Daoy (cell line): ENCODE data around the gene CTF1. TPM values are rescaled to one million over a fixed set of nuclear protein-coding genes. Genes with fewer than 3 reads are reported as not detected.
"Not testable (repeated sequence)": the region's sequence is repeated elsewhere in the genome, so short reads cannot be mapped to it uniquely, and the experiment has no call there.

Experiments used
- DNase-seq: peaks from one replicate; pipeline ENCODE4 v3.0.0-alpha.2; 2015; ENCODE audit warnings: low read depth
- total RNA-seq: library from RNA; depleted of rRNA; stranded (reverse); fragments of >200 nt; shearing (Covaris generic); gene quantifications from 2 replicates; pipeline ENCODE4 v1.2.3, GENCODE V29; 2014

CTF1 gene
- total RNA-seq, 1 experiment from 2014 or later = 0.46 TPM

DNA sequence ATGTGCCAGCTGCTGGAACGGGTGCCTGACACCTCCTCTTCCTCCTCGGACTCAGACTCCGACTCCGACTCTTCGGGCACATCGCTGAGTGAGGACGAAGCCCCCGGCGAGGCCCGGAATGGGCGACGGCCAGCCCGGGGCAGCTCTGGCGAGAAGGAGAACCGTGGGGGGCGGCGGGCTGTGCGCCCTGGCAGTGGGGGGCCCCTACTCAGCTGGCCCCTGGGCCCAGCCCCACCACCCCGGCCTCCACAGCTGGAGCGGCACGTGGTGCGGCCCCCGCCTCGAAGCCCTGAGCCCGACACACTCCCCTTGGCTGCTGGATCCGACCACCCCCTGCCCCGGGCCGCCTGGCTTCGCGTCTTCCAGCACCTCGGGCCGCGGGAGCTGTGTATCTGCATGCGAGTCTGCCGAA, 33.8 kb downstream of the CTF1 start:
- DNase-seq = no peak

DNA sequence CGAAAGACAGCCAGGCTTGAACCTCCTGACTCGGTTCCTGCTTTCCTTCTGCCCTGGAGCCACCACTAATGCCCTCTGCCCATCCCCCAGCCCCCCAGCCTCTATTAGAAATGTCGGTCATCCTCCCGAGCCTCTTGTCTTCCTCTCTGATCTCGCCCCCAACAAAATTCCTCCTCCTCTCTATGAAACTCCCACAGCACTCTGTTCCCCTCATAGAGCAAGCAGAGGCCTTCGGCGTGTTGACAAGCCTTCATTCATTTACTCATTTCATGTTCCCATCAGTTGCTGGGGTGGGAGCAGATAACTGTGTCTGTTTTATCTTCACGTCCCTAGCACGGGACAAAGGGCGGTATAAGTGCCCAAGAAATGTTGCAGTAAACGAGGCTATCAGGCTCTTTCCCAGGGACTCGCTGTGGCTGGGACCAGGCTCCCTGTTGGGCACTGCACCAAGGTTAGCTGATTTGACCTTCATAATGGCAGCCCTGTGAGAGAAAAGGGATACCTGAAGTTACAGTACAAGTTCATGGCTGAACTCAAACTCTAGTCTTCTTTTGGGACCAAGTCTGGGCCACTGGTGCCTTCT, 34.7 kb downstream of the CTF1 start:
- no peak for DNase-seq

DNA sequence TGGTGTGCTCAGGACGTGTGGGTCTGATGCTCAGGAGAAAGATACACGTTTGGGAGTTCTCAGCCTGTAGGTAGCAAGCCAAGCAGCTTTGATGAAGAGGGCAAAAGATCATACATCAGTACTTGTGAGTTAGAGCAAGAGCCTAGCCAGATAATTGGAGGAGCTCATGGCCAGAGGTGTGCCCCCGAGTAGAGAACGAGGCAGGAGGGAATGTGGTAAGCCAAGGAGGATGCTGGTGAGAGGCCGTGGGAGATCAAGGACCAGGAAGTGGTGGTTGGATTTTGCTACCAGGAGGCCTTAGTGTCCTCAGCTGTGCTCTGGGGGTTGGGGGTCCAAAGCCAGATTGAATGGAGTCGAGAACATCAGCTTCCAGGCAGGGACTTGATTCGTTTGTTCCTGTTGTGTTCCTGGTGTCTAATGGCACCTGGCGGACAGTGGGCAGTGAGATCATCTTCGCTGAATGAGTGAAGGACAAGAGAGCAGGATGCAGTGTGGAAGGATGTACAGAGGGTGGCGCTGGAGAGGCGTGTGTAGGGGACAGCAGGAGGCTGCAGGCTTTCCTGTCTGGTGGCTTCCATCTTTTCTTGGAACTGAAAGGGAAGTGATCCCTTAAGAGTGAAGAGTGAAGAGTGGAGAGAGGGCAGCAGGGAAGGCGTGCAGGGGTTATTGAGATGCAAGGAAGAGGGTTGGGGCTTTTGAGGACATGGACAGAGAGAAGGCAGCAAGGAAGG, 38.6 kb downstream of the CTF1 start:
- peak; percentile 53 for DNase-seq

DNA sequence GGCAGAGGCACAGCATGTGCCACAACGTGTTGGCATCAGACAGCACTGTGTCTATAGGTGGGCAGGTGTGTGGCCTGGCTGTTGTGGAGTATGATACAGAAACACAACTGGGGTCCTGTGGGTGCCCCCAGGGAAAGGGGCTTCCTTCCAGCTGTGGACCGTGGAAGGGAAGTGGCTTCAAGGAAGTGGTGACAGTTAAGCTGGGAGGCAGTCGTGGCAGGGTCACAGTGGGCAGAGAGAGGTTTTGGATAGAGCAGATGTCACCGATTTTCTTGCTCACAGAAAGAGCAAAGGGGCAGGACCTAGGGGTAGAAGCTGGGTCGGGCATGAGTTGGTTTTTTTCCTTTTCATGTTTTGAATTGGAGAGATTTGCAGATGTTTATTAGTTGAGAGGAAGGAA, 41.3 kb downstream of the CTF1 start:
- DNase-seq = no peak

DNA sequence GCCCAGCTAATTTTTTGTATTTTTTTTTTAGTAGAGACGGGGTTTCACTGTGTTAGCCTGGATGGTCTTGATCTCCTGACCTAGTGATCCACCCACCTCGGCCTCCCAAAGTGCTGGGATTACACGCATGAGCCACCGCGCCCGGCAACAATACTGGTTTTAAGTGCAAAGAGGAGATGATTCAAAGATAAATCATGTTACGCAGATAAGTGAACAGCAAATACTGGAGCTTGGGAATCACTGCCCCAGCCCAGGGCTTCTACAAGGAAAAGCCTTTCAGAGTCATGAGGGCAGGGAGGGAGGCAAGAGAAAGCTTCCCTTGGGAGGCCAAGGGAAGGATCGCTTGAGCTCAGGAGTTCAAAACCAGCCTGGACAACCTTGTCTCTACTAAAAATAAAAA, 43.2 kb downstream of the CTF1 start:
- not testable (repeated sequence) for DNase-seq

DNA sequence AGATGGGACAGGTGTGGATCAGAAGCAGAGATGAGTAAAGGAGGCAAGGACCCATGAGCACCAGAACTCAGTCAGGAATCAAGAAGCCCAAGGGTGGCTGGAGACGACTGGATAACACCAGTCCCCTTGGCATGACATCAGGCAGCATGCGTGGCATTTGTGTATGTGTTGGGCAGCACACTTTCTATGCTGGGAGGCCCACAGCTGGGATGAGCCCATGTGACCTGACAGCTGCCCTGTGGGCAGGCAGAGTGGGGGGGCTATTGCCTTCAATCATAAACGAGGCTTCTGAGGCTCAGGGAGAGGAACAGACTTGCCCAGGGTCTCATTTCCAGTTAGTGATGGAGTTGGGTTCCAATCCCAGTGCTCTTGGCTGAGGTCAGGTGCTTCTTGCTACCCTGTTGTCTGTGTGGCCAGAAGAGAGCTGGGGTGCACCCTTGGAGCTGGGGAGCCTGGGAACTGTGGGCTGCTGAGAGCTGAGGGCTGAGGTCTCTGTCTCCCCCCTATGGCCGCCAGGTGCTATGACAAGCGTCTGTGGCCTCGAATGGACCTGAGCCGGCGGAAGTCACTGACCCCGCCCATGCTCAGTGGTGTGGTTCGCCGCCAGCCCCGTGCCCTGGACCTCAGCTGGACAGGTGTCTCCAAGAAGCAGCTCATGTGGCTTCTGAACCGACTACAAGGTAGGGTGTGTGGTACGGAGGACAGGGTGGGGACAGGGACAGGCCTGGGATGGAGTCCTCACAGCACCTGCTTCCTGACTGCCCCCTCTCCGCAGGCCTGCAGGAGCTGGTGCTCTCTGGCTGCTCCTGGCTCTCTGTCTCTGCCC, 45.4 kb downstream of the CTF1 start:
- DNase-seq = peak; percentile 72

DNA sequence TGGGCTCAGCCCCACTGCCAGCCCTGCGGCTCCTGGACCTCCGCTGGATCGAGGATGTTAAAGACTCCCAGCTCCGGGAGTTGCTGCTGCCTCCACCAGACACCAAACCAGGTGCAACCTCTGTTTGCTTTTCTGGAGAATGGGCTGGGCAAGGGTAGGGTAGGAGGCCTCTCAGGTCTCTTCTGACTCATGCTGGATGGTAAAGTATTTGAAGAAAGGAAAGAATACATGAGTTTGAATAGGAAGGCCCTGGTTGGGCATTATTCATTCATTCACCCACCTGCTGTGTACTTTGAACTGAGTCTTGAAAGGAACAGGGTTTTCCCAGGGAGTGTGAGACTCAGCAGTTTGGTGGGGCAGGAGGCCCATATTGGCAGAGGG, 46.0 kb downstream of the CTF1 start:
- DNase-seq = no peak

DNA sequence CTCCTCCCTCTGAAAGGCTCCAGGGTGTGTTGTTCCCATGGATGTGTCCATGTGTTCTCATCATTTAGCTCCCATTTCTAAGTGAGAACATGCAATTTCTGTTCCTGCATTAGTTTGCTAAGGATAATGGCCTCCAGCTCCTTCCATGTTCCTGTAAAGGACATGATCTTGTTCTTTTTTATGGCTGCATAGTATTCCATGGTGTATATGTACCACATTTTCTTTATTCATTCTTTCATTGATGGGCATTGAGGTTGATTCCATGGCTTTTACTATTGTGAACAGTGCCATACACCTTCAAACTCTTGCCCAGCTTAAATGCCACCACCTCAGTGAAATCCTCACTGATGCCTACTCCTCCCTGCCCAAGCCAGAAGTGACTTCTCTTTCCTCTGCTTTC, 47.9 kb downstream of the CTF1 start:
- no peak for DNase-seq

DNA sequence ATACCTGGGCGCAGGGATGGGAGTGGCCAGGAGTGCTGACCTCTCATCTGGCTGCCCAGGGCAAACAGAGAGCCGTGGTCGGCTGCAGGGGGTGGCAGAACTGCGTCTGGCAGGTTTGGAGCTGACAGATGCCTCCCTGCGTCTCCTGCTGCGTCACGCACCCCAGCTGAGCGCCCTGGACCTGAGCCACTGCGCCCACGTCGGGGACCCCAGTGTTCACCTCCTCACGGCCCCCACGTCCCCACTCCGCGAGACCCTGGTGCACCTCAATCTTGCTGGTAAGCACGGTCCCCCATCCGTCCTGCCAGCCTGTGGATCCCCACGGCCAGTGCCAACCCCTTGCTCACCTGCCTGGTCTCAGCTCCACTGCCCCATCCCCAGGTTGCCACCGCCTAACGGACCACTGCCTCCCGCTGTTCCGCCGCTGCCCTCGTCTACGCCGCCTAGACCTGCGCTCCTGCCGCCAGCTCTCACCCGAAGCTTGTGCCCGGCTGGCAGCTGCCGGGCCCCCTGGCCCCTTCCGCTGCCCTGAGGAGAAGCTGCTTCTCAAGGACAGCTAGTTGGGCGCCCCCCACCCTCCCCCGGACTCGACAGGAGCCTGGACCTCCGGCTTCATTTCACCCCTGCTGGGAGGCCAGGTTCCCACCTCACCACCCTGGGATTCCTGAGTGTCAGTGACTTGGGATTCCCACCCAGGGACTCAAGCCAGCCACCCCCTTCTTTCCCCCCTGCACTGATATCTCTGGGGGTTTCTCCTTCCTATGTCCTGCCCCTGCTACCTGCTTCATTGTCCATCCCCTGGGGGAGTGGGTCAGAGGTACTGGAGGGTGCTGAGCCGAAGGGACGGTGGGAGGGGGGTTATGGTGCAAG, 50.5 kb downstream of the CTF1 start:
- DNase-seq = no peak

DNA sequence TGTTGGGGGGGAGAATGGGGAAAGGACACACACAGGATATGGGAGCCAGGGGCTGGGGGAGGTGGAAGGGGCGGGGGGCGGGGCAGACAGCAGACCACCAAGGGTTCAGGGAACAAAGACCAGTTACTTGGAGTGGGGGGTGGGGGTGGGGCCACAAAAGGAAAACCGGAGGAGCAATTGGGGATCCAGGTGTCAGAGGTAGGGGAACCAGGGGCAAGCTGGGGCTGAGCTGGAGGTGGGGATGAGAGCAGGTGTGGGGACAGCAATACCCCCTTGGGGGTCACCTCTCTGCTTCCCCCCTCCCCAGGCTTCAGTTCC, 51.1 kb downstream of the CTF1 start:
- DNase-seq = no peak

DNA sequence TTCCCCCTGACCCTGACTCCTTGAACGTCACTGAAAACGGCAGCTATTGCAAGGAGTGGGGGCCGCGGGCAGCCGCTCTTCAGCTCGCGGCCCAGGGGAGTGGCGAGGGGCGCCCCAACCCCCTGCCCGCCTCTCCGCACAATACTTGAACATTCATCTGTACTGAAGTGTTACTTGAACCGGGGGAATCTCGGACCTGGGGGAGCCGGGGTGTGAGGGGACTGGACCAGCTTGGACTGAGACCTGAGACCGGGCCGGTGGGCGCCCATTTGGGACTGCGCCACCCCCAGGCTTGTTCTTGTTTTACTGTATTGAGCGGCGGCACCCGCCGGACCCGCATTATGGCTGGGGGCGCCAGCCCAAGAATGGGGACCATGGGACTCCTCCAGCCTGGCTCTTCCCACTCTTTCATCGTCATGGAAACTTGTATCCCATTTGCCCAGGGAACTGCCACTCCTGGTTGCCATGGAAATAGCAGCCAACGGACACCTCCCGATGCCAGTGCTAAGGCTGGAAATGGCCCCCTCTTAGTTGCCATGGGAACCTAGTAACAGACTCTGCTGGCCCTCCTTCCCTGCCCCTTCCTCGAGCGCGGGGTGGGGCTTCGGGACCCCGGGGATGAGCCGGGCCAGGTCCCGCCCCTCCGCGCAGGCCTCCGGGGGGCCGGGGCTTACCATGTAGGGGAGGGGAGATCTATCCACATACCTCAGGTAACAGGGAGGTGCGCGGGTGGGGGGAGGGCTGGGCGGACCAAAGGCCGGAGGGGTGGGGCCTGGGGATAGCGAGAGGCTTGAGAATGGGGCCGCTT, 51.6 kb downstream of the CTF1 start:
- peak; percentile 86 for DNase-seq

DNA sequence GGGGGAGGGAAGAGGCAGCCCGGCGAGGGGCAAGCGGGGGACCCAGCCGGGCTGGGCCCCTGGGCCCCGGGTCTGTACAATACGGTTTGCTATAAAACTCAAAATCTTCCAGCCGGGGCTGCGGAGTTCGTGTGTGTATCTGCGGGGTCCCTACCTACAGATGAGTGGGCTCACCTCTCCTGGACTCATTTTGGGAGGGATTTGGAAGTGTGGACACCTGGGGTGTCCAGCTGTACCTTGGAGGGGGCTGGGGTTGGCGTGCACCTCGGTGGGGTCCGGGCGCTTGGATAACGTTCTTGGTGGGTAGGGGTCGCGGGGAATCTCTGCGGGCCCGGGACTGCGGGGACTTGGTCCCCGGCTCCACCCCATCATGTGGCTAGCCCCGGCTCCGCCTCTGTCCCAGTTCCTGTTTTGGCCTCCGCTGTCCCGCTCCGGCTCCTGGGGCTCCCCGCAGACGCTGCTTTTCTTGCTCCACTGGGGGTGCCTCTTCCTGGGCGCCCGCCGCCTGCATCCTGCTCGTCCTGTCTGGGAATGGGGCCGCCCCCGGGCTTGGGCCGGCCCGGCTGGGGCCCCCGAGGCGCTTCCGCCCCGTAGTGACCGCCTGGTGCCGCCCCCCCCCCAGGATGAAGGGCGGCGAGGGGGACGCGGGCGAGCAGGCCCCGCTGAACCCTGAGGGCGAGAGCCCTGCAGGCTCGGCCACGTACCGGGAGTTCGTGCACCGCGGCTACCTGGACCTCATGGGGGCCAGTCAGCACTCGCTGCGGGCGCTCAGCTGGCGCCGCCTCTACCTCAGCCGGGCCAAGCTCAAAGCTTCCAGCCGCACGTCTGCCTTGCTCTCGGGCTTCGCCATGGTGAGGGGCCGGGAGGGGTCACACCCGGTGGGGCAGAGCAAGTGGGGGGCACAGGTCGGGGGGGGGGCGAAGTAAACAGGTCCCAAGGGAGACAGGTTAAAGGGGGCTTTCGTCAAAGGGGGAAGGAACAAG, 52.5 kb downstream of the CTF1 start, which contains the start of gene ORAI3:
TSS of gene ORAI3 (plus strand) at position 402 of the 983 bp plus-strand sequence. CDS start at position 624, 222 bp downstream.
- DNase-seq = peak; percentile 59

DNA sequence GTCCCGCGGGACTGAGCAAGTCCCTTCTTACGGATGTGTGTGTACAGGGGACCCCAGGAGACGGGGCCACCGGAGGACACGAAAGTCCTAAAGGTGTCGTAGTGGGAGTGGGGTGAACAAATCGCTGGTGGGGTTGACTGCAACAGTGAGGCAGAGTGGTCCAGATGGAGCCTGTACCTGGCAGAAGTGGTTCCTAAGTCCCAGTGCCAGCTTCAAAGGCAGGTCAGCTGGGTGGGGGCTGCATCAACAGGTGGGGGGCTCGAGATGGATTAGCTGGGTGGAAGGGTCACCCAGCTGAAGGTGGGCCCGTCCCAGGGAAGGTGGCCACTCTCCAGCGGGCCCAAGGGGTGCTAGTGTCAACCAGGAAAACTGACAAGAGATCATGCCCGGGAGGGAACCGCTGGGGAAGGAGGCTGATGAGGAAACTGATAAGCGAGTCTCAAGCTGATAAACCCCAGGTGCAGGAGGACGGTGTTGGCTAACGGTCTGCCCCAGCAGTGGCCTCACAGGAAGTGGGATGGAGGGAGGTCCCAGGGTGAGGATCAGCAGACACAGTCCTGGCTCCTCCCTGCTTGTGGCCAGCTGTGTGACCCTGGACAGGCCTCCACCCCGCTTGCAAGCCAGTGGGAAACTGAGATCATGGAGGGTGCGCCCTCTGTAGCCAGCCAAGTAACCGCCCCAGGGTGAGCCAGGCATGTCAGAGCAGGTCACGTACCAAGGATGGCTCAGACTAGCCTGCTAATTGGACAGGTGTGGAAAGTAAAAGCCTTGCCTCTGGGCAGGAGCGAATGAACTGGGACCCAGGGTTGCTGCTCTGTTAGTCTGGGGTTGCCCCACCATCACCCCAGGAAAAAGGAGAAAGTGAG, 53.5 kb downstream of the CTF1 start:
- no peak for DNase-seq

DNA sequence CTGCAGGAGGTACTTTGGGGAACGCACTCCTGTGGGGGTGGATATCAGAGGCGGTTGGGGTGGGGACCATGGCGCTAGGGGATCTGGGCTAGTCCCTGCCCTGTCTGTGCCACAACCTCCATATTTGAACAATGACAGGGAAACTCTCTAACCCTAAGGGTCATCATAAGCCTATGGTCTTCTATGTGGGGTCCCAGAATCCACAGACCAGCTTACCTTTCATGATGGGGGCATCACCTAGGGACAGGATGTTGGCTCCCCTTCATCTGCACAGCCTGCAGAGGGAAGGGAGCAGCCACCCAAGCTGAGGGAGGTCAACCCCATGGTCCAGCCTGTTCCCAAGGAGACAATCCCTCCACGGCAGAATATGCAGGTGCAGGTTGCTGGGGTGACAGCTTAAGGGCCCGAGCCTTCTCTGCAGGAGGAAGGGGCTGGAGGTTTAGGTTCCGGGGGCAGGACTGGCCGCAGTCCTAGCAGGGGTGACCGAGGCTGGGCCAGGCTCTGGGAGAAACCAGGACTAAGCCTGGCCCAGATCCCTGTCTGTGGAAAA, 54.2 kb downstream of the CTF1 start:
- DNase-seq = no peak

DNA sequence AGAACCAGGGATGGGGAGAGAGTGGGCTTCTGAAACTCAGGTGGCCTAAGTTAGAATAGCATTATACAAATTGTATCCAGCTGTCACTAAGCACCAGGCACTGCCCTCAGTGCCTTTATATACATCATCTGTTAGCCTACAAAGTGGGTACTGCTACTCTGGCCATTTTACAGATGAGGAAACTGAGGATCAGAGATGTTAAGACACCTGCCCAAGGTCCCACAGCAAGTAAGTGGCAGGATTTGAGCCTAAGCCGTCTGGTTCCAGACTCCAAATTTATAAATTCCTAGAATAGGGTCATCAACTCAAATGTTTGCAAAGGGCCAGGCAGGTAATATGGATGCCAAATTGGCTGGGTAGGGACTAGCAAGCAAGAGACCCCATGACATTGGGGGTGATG, 54.8 kb downstream of the CTF1 start:
- DNase-seq = no peak

DNA sequence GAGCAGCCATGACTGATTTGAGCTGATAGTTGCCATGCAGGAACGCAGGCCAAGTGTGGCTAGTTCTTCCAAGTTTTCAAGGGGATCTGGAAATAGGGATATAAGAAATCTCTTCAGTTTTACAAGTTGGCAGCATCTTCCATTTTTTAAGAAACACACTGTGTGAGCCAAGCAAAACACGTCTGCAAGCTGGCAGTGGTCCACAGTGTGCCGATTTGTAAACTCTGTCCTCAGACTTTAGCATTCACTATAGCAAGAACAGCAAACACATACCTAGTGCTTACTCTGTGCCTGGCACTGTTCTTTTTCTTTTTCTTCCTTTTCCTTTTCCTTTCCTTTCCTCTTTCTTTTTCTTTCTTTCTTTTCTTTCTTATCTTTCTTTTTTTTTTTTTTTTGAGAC, 55.3 kb downstream of the CTF1 start:
- no peak for DNase-seq

DNA sequence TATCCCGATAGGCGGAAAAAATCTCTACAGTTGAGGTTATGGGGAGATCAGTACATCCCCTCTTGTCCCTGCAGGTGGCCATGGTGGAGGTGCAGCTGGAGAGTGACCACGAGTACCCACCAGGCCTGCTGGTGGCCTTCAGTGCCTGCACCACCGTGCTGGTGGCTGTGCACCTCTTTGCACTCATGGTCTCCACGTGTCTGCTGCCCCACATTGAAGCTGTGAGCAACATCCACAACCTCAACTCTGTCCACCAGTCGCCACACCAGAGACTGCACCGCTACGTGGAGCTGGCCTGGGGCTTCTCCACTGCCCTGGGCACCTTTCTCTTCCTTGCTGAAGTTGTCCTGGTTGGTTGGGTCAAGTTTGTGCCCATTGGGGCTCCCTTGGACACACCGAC, 56.7 kb downstream of the CTF1 start:
- no peak for DNase-seq
